PC-3 (cell line): ENCODE data around the gene CES5A. TPM values are rescaled to one million over a fixed set of nuclear protein-coding genes. Genes with fewer than 3 reads are reported as not detected.

ENCODE experiments used
- ATAC-seq: fragments of 200-7000 bp; cut with Tn5 transposase; 2 replicates; pipeline ENCODE4 v1.9.1; 2020; ENCODE audit warnings: mild to moderate bottlenecking, moderate library complexity
- Bru-seq: library from RNA; stranded (reverse); fragments of 400-500 nt; gene quantifications from one replicate; lab custom pipeline; 2021; lab: Mats Ljungman, UMichigan
- BruChase-seq, 2 experiments: library from RNA; stranded (reverse); fragments of 400-500 nt; gene quantifications; one replicate each; lab custom pipeline; 2021; lab: Mats Ljungman, UMichigan
- BruUV-seq: library from RNA; stranded (reverse); fragments of 400-500 nt; replicated peaks from 2 replicates; lab custom pipeline; 2021; lab: Mats Ljungman, UMichigan
- CTCF ChIA-PET: fragments of 300-600 bp; sonication (Branson Sonifier 250); formaldehyde crosslinking; loops from one replicate; lab custom pipeline; 2022; ENCODE audit warnings: antibody characterized with exemption; lab: Charles Lee
- POLR2A ChIA-PET: fragments of 300-600 bp; sonication (Branson Sonifier 250); formaldehyde crosslinking; loops from one replicate; lab custom pipeline; 2022; ENCODE audit warnings: antibody characterized with exemption; ENCODE audit not compliant: unreplicated experiment; lab: Charles Lee
- DNase-seq: peaks from one replicate; pipeline ENCODE4 v3.0.0-alpha.2; 2015
- H2AFZ ChIP-seq: fragments of 300-600 bp; sonication (generic); 2 replicates; pipeline ENCODE4 v1.6.0; 2016; ENCODE audit warnings: antibody characterized with exemption, low read length
- H3F3A ChIP-seq: fragments of 300-600 bp; sonication (generic); one replicate; pipeline ENCODE4 v1.6.0; 2017; ENCODE audit warnings: antibody characterized with exemption, low read length, control low read depth, mild to moderate bottlenecking; ENCODE audit not compliant: unreplicated experiment
- H3K27ac ChIP-seq: fragments of 300-600 bp; sonication (generic); 2 replicates; pipeline ENCODE4 v1.5.1; 2016; ENCODE audit warnings: mild to moderate bottlenecking, low read length
- H3K27me3 ChIP-seq: fragments of 300-600 bp; sonication (generic); 2 replicates; pipeline ENCODE4 v1.6.1; 2016; ENCODE audit warnings: low read length, mixed read lengths
- H3K36me3 ChIP-seq: fragments of 300-600 bp; sonication (generic); 2 replicates; pipeline ENCODE4 v1.6.1; 2016; ENCODE audit warnings: low read depth, mixed run types, low read length, mixed read lengths
- H3K4me1 ChIP-seq: fragments of 300-600 bp; sonication (generic); 2 replicates; pipeline ENCODE4 v1.5.1; 2016; ENCODE audit warnings: low read length; ENCODE audit not compliant: insufficient read depth
- H3K4me2 ChIP-seq: fragments of 300-600 bp; sonication (generic); 2 replicates; pipeline ENCODE4 v1.6.0; 2016; ENCODE audit warnings: low read length
- H3K4me3 ChIP-seq: fragments of 300-600 bp; sonication (generic); 2 replicates; pipeline ENCODE4 v1.5.1; 2016; ENCODE audit warnings: mild to moderate bottlenecking, low read length, mixed read lengths
- H3K79me2 ChIP-seq: fragments of 300-600 bp; sonication (generic); 2 replicates; pipeline ENCODE4 v1.6.1; 2017; ENCODE audit warnings: low read length, mixed read lengths
- H3K9ac ChIP-seq: fragments of 300-600 bp; sonication (generic); 2 replicates; pipeline ENCODE4 v1.6.0; 2016; ENCODE audit warnings: mild to moderate bottlenecking, low read length
- H3K9me2 ChIP-seq: fragments of 300-600 bp; sonication (generic); replicated peaks from 2 replicates; pipeline ENCODE4 v1.6.1; 2016; ENCODE audit warnings: mixed run types, low read length, mixed read lengths
- H3K9me3 ChIP-seq: fragments of 300-600 bp; sonication (generic); 2 replicates; pipeline ENCODE4 v1.6.1; 2016; ENCODE audit warnings: low read length, mixed read lengths
- H4K20me1 ChIP-seq: fragments of 300-600 bp; sonication (generic); 2 replicates; pipeline ENCODE4 v1.6.1; 2016; ENCODE audit warnings: low read length, mixed read lengths
- CTCF ChIP-seq: fragments of 300-600 bp; sonication (generic); conservative IDR thresholded peaks from 2 replicates; pipeline ENCODE4 v1.5.1; 2017; ENCODE audit warnings: antibody characterized with exemption, low read depth, mild to moderate bottlenecking, low read length
- EZH2 ChIP-seq: fragments of 300-600 bp; sonication (generic); IDR thresholded peaks from one replicate; pipeline ENCODE4 v1.6.1; 2017; ENCODE audit warnings: antibody characterized with exemption, mild to moderate bottlenecking, low read length; ENCODE audit not compliant: unreplicated experiment
- EZH2phosphoT487 ChIP-seq: fragments of 300-600 bp; sonication (generic); IDR thresholded peaks from 2 replicates; pipeline ENCODE4 v1.6.1; 2018; ENCODE audit warnings: mild to moderate bottlenecking, antibody characterized with exemption, low read length, borderline replicate concordance
- intact Hi-C: fragments of 100-400 bp; cut with micrococcal nuclease; formaldehyde crosslinking; loops from 2 replicates; pipeline ENCODE4 v1.9.0; 2023
- long read RNA-seq: library from polyadenylated mRNA; unstranded; transcript quantifications from one replicate; pipeline ENCODE4 v2.0.0, GENCODE V29; 2021; ENCODE audit not compliant: unreplicated experiment
- total RNA-seq: library from RNA; depleted of rRNA; stranded (reverse); fragments of >200 nt; gene quantifications from 2 replicates; pipeline ENCODE4 v1.2.3, GENCODE V29; 2014; rRNA removed

Gene CES5A
- total RNA-seq (not detected in 2 replicates), Bru-seq, nascent RNA (not detected), BruChase-seq, experiment 1, labeled RNA remaining after a 6-hour chase (not detected), BruChase-seq, experiment 2, labeled RNA remaining after a 2-hour chase (not detected)
- long read RNA-seq, result 0 reads

GRCh38 chr16:55875273-55875672, at the start of gene CES5A:
Gene CES5A, minus strand, starts transcription at chr16:55875373. Its CDS starts 152 bp downstream, at chr16:55875221.
- Histone ChIP-seq H3K27me3 (0 out of 2 replicates have a peak, but pooled peaks cover 3% of the 10 kb centered on the region), H3K79me2 (no peaks in the 10 kb centered on the region), H2AFZ (no peak within 1 kb of the TSS), H3K4me2 (no peak within 1 kb of the TSS), H4K20me1 (no peaks in the 10 kb centered on the region), H3K9ac (no peak within 1 kb of the TSS), H3K9me2 (no peaks in the 10 kb centered on the region), H3F3A (no peaks in the 10 kb centered on the region), H3K4me3 (no peak within 1 kb of the TSS), H3K27ac (no peak within 1 kb of the TSS), H3K9me3 (no peaks in the 10 kb centered on the region), H3K4me1 (no peaks in the 10 kb centered on the region), H3K36me3 (no peaks in the 10 kb centered on the region)
- POLR2A ChIA-PET, result interaction anchor here (0.5 kb wide), 1 partner anchor 14 kb away, joined by 3 read pairs; no protein-coding TSS in a partner anchor
- DNase-seq (no peak), ATAC-seq (no peak)
- BruUV-seq, result no TSS peak
- intact Hi-C loops, result no loop called here
- CTCF ChIA-PET, result no interaction called here
- TF ChIP-seq EZH2 (no peak), EZH2phosphoT487 (no peak), CTCF (no peak)

- Histone ChIP-seq H3K36me3 (no peaks in the 10 kb centered on the region), H3K79me2 (no peaks in the 10 kb centered on the region), H3K9me3 (no peaks in the 10 kb centered on the region), H3K4me3 (no peak overlapping the region), H4K20me1 (no peaks in the 10 kb centered on the region), H3K27me3 (no peaks in the 10 kb centered on the region), H3K9me2 (no peaks in the 10 kb centered on the region), H3K4me1 (no peaks in the 10 kb centered on the region), H3K9ac (no peak overlapping the region), H3F3A (no peaks in the 10 kb centered on the region), H3K27ac (no peak overlapping the region), H3K4me2 (no peak overlapping the region), H2AFZ (no peak overlapping the region)
- CTCF ChIA-PET, result no interaction called here
- no TSS peak for BruUV-seq
- DNase-seq (no peak), ATAC-seq (no peak)
- intact Hi-C loops, result no loop called here
- no peak for TF ChIP-seq EZH2
- no peak for TF ChIP-seq CTCF
- TF ChIP-seq EZH2phosphoT487, result no peak
- POLR2A ChIA-PET, result no interaction called here
Measured at GRCh38 chr16:55922662-55923061, 47.5 kb upstream of the CES5A start.

GRCh38 chr16:55917373-55918160, 42.4 kb upstream of the CES5A start:
- no peak overlapping the region for H3K4me3 ChIP-seq
- H3F3A ChIP-seq, result no peaks in the 10 kb centered on the region
- POLR2A ChIA-PET, result no interaction called here
- H3K4me2 ChIP-seq, result no peak overlapping the region
- ATAC-seq (no peak), DNase-seq (no peak)
- no peaks in the 10 kb centered on the region for H3K36me3 ChIP-seq
- CTCF ChIA-PET, result no interaction called here
- no peak overlapping the region for H3K9ac ChIP-seq
- H3K27ac ChIP-seq, result no peak overlapping the region
- BruUV-seq, result no TSS peak
- no peaks in the 10 kb centered on the region for H3K9me2 ChIP-seq
- TF ChIP-seq EZH2phosphoT487 (no peak), CTCF (no peak), EZH2 (no peak)
- H4K20me1 ChIP-seq, result no peaks in the 10 kb centered on the region
- no peaks in the 10 kb centered on the region for H3K4me1 ChIP-seq
- no peak overlapping the region for H2AFZ ChIP-seq
- H3K9me3 ChIP-seq, result no peaks in the 10 kb centered on the region
- no peaks in the 10 kb centered on the region for H3K27me3 ChIP-seq
- intact Hi-C loops, result no loop called here
- H3K79me2 ChIP-seq, result no peaks in the 10 kb centered on the region
